ENCODE results near the gene TMEM86A. TPM values are rescaled to one million over a fixed set of nuclear protein-coding genes. Genes with fewer than 3 reads are reported as not detected.

The TMEM86A gene
- total and polyA plus RNA-seq, 2 of the 13 experiments (the other 11 are each of a cell fraction or from before 2014, with no cell fraction given) = 0.03 to 0.07 TPM

DNA sequence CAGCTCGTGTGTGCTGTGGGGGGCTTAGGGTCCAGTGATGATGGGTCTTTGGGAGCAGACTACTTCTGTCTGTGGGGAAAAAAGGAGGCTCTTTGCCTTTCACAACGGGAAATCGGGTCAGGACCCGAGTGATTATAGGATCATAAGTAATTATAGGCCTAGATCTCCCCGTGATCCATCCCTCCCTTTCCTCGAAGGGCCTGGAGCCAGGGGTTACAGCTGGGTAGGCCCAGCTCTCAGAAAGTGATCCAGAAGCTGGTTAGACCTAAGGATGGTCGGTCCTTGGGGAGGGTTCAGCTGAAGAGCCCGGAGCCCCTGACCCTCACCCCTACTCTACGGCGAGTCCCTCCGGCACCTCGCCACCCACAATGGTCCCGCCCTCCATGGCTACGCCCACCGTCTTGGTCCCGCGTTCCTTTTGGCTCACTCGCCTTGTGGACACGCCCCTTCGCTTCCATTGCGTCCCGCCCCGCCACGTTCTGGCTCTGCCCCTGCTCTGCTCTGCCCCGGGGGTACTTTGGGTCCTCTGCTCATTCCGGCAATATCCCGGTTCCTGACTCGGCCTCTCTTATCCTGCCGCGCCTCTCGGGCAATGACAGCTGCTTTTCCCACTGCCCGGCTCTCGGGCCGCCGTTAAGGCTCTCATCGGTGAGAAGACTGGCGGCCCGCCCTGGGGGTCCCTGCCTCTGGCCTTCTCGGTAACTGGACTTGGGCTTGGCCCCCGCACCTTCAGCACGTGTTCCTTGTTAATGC, 22.4 kb downstream of the TMEM86A start:
- peak; percentile 61 for ATAC-seq
- CTCF ChIA-PET (ENCODE audit: low intra/inter-chr PET ratio, low total read pairs) = no interaction called here
- TF ChIP-seq, protein P1, sequence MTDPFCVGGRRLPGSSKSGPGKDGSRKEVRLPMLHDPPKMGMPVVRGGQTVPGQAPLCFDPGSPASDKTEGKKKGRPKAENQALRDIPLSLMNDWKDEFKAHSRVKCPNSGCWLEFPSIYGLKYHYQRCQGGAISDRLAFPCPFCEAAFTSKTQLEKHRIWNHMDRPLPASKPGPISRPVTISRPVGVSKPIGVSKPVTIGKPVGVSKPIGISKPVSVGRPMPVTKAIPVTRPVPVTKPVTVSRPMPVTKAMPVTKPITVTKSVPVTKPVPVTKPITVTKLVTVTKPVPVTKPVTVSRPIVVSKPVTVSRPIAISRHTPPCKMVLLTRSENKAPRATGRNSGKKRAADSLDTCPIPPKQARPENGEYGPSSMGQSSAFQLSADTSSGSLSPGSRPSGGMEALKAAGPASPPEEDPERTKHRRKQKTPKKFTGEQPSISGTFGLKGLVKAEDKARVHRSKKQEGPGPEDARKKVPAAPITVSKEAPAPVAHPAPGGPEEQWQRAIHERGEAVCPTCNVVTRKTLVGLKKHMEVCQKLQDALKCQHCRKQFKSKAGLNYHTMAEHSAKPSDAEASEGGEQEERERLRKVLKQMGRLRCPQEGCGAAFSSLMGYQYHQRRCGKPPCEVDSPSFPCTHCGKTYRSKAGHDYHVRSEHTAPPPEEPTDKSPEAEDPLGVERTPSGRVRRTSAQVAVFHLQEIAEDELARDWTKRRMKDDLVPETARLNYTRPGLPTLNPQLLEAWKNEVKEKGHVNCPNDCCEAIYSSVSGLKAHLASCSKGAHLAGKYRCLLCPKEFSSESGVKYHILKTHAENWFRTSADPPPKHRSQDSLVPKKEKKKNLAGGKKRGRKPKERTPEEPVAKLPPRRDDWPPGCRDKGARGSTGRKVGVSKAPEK (CRISPR knock-in tag; IDR thresholded peaks at IDR 0.05; ENCODE audit: borderline replicate concordance) = no peak
- TF ChIP-seq, protein P2, sequence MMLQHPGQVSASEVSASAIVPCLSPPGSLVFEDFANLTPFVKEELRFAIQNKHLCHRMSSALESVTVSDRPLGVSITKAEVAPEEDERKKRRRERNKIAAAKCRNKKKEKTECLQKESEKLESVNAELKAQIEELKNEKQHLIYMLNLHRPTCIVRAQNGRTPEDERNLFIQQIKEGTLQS (CRISPR knock-in tag; IDR thresholded peaks at IDR 0.05) = no peak
- TF ChIP-seq ZNF605 (CRISPR knock-in tag; IDR thresholded peaks at IDR 0.05) = 0 out of 2 replicates have a peak, but pooled peaks have one; percentile 15
- TF ChIP-seq AGO1 (IDR thresholded peaks at IDR 0.05; ENCODE audit: low read depth, low read length, poor library complexity, severe bottlenecking) = no peak
- TF ChIP-seq GZF1 (CRISPR knock-in tag; IDR thresholded peaks at IDR 0.05) = no peak
- no peak for TF ChIP-seq ZBTB34 (CRISPR knock-in tag; IDR thresholded peaks at IDR 0.05)
- TF ChIP-seq ZNF280D (CRISPR knock-in tag; IDR thresholded peaks at IDR 0.05) = no peak
- TF ChIP-seq, protein P3, sequence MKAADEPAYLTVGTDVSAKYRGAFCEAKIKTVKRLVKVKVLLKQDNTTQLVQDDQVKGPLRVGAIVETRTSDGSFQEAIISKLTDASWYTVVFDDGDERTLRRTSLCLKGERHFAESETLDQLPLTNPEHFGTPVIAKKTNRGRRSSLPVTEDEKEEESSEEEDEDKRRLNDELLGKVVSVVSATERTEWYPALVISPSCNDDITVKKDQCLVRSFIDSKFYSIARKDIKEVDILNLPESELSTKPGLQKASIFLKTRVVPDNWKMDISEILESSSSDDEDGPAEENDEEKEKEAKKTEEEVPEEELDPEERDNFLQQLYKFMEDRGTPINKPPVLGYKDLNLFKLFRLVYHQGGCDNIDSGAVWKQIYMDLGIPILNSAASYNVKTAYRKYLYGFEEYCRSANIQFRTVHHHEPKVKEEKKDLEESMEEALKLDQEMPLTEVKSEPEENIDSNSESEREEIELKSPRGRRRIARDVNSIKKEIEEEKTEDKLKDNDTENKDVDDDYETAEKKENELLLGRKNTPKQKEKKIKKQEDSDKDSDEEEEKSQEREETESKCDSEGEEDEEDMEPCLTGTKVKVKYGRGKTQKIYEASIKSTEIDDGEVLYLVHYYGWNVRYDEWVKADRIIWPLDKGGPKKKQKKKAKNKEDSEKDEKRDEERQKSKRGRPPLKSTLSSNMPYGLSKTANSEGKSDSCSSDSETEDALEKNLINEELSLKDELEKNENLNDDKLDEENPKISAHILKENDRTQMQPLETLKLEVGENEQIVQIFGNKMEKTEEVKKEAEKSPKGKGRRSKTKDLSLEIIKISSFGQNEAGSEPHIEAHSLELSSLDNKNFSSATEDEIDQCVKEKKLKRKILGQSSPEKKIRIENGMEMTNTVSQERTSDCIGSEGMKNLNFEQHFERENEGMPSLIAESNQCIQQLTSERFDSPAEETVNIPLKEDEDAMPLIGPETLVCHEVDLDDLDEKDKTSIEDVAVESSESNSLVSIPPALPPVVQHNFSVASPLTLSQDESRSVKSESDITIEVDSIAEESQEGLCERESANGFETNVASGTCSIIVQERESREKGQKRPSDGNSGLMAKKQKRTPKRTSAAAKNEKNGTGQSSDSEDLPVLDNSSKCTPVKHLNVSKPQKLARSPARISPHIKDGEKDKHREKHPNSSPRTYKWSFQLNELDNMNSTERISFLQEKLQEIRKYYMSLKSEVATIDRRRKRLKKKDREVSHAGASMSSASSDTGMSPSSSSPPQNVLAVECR (CRISPR knock-in tag; IDR thresholded peaks at IDR 0.05; ENCODE audit: borderline replicate concordance) = 0 out of 2 replicates have a peak, but pooled peaks have one; percentile 10
- 0 out of 2 replicates have a peak, but pooled peaks have one; percentile 12 for TF ChIP-seq MAX (IDR thresholded peaks at IDR 0.05)

More for the DNA sequence above, 22.4 kb downstream of the TMEM86A start:
- no peaks in the 10 kb centered on the region for H3K36me3 ChIP-seq (replicated peaks in 1 of 2; ENCODE audit: control insufficient read depth in 1 of 2, insufficient read depth in 2 of 2, low read length in 2 of 2)
- no peaks in the 10 kb centered on the region for H3K79me2 ChIP-seq (ENCODE audit: insufficient read depth, low read length)
- H3K4me3 ChIP-seq (replicated peaks in 1 of 3; ENCODE audit: insufficient read depth in 1 of 3, low read depth in 2 of 3, low read length in 3 of 3) = peak overlapping the region; percentile 30 to 63 (median 38); a peak in 4 of 6 replicates
- DNase-seq (ENCODE audit: low spot score) (no peak), FAIRE-seq (no peak)
- H3K27ac ChIP-seq (ENCODE audit: extremely low read length, insufficient read depth, low read length) = no peak overlapping the region
- H3K4me2 ChIP-seq (ENCODE audit: low read depth, low read length) = peak overlapping the region; percentile 91
- H3K9me3 ChIP-seq (ENCODE audit: low read length) = no peaks in the 10 kb centered on the region
- no peak overlapping the region for H3K9ac ChIP-seq (ENCODE audit: insufficient read depth, low read depth, low read length)
- intact Hi-C loops (cut with micrococcal nuclease; ENCODE audit: unreplicated experiment) = no loop called here
- POLR2A ChIA-PET = no interaction called here
- H3K4me1 ChIP-seq (ENCODE audit: insufficient read depth, low read length) = peaks cover 24% of the 10 kb centered on the region
- no peaks in the 10 kb centered on the region for H4K20me1 ChIP-seq (ENCODE audit: insufficient read depth, low read length)
- no peak overlapping the region for H2AFZ ChIP-seq (ENCODE audit: low read length)
- in situ Hi-C loops (cut with HindIII; ENCODE audit: extremely low pct_ligation_motif_present, low pct_unique_long_range_greater_than_20kb) = no loop called here
- H3K27me3 ChIP-seq (ENCODE audit: control insufficient read depth in 1 of 2, insufficient read depth in 2 of 2, low read length in 2 of 2) = peaks cover 4 to 58% of the 10 kb centered on the region in 2 experiments; a peak in 4 of 5 replicates
- 24% methylated on average over 17 of the region's 41 CpGs for WGBS (ENCODE audit: low lambda C conversion rate)
- no TSS peak for BruUV-seq (replicated peaks)
